ENCODE results near the gene FOXP3. TPM values are rescaled to one million over a fixed set of nuclear protein-coding genes. Genes with fewer than 3 reads are reported as not detected.

FOXP3 gene
- total and polyA plus RNA-seq, 2 of the 8 experiments (the other 6 are each of a cell fraction or from before 2014, with no cell fraction given) = 0.37 to 0.54 TPM

DNA sequence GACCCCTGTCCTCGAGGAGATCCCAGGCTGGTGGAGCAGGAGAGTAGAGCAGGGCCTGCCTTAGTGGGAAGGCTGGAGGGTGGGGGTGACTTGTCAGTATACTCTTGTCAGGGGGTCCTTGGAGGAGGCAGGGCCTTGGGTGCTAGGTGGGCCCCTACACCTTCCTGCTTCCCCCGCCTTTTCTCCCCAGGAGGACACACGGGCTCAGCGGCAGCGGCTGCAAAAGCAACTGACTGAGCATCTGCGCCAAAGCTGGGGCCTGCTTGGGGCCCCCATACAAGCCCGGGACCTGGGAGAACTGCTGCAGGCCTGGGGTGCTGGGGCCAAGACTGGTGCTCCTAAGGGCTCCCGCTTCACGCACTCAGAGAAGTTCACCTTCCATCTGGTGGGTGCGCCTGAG, 18.0 kb downstream of the FOXP3 start (continued):
- TF ChIP-seq, protein P1, sequence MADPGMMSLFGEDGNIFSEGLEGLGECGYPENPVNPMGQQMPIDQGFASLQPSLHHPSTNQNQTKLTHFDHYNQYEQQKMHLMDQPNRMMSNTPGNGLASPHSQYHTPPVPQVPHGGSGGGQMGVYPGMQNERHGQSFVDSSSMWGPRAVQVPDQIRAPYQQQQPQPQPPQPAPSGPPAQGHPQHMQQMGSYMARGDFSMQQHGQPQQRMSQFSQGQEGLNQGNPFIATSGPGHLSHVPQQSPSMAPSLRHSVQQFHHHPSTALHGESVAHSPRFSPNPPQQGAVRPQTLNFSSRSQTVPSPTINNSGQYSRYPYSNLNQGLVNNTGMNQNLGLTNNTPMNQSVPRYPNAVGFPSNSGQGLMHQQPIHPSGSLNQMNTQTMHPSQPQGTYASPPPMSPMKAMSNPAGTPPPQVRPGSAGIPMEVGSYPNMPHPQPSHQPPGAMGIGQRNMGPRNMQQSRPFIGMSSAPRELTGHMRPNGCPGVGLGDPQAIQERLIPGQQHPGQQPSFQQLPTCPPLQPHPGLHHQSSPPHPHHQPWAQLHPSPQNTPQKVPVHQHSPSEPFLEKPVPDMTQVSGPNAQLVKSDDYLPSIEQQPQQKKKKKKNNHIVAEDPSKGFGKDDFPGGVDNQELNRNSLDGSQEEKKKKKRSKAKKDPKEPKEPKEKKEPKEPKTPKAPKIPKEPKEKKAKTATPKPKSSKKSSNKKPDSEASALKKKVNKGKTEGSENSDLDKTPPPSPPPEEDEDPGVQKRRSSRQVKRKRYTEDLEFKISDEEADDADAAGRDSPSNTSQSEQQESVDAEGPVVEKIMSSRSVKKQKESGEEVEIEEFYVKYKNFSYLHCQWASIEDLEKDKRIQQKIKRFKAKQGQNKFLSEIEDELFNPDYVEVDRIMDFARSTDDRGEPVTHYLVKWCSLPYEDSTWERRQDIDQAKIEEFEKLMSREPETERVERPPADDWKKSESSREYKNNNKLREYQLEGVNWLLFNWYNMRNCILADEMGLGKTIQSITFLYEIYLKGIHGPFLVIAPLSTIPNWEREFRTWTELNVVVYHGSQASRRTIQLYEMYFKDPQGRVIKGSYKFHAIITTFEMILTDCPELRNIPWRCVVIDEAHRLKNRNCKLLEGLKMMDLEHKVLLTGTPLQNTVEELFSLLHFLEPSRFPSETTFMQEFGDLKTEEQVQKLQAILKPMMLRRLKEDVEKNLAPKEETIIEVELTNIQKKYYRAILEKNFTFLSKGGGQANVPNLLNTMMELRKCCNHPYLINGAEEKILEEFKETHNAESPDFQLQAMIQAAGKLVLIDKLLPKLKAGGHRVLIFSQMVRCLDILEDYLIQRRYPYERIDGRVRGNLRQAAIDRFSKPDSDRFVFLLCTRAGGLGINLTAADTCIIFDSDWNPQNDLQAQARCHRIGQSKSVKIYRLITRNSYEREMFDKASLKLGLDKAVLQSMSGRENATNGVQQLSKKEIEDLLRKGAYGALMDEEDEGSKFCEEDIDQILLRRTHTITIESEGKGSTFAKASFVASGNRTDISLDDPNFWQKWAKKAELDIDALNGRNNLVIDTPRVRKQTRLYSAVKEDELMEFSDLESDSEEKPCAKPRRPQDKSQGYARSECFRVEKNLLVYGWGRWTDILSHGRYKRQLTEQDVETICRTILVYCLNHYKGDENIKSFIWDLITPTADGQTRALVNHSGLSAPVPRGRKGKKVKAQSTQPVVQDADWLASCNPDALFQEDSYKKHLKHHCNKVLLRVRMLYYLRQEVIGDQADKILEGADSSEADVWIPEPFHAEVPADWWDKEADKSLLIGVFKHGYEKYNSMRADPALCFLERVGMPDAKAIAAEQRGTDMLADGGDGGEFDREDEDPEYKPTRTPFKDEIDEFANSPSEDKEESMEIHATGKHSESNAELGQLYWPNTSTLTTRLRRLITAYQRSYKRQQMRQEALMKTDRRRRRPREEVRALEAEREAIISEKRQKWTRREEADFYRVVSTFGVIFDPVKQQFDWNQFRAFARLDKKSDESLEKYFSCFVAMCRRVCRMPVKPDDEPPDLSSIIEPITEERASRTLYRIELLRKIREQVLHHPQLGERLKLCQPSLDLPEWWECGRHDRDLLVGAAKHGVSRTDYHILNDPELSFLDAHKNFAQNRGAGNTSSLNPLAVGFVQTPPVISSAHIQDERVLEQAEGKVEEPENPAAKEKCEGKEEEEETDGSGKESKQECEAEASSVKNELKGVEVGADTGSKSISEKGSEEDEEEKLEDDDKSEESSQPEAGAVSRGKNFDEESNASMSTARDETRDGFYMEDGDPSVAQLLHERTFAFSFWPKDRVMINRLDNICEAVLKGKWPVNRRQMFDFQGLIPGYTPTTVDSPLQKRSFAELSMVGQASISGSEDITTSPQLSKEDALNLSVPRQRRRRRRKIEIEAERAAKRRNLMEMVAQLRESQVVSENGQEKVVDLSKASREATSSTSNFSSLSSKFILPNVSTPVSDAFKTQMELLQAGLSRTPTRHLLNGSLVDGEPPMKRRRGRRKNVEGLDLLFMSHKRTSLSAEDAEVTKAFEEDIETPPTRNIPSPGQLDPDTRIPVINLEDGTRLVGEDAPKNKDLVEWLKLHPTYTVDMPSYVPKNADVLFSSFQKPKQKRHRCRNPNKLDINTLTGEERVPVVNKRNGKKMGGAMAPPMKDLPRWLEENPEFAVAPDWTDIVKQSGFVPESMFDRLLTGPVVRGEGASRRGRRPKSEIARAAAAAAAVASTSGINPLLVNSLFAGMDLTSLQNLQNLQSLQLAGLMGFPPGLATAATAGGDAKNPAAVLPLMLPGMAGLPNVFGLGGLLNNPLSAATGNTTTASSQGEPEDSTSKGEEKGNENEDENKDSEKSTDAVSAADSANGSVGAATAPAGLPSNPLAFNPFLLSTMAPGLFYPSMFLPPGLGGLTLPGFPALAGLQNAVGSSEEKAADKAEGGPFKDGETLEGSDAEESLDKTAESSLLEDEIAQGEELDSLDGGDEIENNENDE (IDR thresholded peaks at IDR 0.05; ENCODE audit: insufficient replicate concordance, low read length) = no peak
- TF ChIP-seq, protein P2, sequence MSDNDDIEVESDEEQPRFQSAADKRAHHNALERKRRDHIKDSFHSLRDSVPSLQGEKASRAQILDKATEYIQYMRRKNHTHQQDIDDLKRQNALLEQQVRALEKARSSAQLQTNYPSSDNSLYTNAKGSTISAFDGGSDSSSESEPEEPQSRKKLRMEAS (IDR thresholded peaks at IDR 0.05) = no peak
- TF ChIP-seq EP300 (IDR thresholded peaks at IDR 0.05; ENCODE audit: borderline replicate concordance in 1 of 2, low read depth in 2 of 2, low read length in 2 of 2) = no peak
- TF ChIP-seq EZH2 (IDR thresholded peaks at IDR 0.05; ENCODE audit: low read depth, low read length, severe bottlenecking) = no peak
- no peak for TF ChIP-seq SIX5 (IDR thresholded peaks at IDR 0.05; ENCODE audit: low read depth, low read length)

Measured in H1 (cell line).